ENCODE measurements around the gene TLR6.

TLR6 gene

DNA sequence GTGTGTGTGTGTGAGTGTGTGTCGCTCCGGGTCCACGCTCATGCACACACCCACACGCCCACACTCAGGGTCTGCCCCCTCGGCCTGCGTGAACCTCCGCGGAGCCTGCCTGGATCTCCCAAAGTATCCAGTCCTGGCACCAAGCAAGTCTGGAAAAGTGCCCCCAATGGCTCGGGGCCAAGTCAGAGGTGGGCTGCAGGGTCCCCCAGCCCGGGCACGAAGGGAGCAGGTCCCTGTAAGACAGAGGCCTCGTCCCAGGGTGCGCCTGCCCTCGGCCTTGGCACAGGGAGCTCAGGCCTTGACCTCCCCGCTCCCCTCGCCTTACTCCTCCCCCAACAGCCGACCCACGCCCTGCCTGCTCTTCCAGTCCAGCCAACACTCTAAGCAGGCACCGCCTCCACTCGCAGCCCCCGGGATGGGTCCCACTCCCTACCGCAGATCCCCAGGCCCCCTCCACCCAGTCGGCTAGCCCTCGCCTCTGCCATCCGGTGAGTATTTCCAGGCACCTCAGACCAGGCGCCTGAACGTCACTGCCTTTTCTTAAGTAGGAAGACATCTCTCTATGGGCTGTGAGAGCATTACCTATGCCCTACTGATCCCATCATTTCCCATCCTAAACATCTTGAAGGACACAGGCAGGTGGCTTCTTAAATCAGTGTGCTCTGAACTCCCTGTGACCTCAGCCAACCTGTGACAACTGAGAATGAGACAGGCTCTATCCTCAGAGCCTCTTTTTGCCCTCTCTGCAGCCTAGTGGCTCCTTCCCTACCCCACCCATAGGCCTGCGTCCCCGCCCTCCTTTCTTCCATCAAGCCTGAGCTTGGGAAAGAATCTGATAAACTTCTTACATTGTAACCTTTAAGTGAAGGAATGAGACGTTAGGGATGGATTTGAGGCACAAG is 11.7 kb upstream of the TLR6 start:
- no peak for DNase-seq (ENCODE audit: low read depth in 1 of 2, low spot score in 1 of 2)

DNA sequence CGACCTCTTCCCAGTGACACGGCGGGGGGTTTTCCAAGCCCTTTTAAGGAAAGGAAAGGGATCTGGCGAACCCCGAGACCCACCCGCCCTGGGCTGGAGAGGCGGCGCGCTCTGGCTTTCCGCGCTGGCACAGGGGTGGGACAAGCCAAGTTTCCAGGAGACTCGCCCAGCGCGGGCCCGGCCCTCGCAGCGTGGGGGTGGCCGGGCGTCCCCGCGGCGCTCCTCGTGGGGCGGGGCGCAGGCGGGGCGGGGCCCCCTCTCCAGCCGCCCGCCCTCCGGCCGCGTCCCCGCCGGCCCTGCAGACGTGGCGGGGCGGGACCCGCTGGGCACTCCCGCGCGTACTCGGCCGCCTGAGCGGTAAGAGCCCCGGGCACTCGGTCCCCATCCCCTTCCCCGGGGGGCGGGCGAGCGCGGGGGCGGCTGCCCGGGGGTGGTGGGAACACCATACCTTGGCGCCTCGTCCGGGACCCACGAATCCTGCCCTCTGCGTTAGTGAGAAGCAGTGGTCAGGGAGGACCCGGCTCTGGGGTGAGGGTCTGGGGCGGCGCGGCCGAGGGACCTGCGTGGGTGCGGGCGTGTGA is 11.0 kb upstream of the TLR6 start, which contains the start of gene FAM114A1:
Gene FAM114A1 (plus strand): TSS at position 329 of the 581 bp plus-strand sequence. CDS start 10,273 bp downstream, outside the sequence.
- DNase-seq (ENCODE audit: low read depth in 1 of 2, low spot score in 1 of 2), result no peak

DNA sequence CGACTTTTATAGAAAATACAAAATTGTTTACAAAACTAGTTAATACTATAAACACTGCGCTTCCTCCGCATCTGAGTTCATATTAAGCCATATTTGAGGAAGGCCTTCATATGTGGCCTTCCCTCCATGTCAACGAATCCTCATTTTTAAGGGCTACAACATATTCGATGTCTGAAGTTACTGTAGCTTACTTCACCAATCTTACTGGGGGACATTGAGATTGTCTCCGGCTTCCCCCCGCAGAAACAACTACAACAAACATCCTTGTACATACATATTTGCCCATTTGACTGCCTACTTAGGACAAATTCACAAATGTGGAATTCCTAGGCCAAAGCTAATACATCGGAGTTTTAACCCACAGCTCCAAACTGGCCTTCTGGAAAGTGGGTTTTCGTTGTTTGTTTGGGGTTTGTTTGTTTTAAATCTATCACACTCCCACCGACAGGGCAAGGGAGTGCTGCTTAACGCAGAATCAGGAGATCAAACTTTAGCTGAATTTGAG is 10.4 kb upstream of the TLR6 start:
- DNase-seq (ENCODE audit: low read depth in 1 of 2, low spot score in 1 of 2), result no peak

DNA sequence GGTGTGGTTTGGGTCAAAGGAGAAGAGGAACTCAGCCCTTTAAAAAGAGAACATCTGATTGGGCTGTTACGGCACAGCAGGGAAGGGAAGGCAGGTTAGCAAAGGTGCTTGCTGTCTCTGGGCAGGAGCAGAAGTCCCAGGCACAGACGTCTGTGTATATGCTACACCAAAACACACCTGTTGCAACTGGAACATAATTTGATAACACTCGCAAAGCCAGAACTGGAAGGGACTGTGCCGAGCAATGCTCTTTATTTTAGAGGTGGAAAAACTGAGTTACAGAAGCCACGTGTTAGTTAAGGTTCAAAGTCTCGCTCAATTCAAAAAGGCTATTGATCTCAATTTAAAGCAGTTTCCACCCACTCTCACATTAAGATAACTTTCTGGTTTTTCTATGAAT is 8.8 kb upstream of the TLR6 start:
- no peak for DNase-seq (ENCODE audit: low read depth in 1 of 2, low spot score in 1 of 2)

DNA sequence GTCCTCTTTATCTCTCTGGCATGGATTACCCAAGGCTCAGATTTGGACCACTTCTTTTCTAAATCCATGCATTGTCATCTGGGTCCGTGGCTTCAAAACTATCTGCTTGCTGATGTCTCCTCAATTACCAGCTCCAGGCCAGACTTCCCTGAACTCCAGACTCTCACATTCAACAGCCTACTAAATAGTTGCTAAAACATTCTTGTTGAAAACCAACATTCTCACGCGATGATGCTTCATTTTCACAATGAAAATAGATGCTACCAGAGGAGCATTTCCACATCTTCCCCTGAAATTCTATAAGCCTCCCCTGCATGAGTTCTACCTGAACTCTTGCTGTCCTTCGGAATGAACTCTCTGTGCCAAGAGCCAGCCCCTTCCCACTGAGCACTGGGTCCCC is 5.2 kb upstream of the TLR6 start:
- DNase-seq (ENCODE audit: low read depth in 1 of 2, low spot score in 1 of 2), result no peak

DNA sequence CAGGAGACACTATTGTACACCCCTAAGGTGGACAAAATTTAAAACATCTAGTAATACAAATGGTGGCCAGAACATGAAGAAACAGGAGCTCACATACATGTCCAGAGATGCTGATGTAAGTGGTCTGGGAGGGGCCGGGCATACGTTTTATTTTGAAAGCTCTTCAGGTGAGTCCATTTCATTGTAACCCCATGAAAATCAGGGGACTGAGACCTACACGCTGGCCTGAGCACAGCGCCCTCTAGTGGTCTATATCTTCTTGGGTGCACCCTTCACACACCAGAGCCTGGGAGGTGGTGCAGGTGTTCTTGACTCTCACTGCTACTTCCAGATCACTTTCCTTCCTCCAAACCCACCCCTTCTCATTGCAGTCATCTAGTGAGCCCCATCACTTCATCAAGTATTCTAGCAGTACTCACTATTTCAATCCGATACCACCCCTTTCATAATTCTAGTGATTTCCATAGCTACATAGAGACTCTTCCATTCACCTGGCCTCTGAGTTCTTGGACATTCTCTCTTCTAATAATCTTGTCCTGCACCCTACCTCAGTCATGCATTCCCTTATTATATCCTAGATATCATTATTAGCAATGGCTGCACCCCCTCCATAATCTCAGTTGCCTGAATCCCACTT is 4.3 kb upstream of the TLR6 start:
- DNase-seq (ENCODE audit: low read depth in 1 of 2, low spot score in 1 of 2), result peak; percentile 21 to 34

DNA sequence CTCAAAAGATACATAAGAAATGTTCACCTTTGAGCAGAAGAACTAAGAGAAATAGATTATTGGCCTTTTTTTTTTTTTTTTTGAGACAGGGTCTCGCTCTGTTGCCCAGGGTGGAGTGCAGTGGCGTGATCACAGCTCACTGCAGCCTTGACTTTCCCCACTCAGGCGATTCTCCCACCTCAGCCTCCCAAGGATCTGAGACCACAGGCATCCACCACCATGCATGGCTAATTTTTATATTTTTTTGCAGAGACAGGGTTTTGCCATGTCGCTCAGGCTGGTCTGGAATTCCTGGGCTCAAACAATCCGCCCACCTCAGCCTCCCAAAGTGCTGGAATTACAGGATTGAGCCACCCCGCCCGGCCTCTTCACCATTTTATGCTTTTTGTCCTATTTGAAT is 2.9 kb upstream of the TLR6 start:
- no peak for DNase-seq (ENCODE audit: low read depth in 1 of 2, low spot score in 1 of 2)

DNA sequence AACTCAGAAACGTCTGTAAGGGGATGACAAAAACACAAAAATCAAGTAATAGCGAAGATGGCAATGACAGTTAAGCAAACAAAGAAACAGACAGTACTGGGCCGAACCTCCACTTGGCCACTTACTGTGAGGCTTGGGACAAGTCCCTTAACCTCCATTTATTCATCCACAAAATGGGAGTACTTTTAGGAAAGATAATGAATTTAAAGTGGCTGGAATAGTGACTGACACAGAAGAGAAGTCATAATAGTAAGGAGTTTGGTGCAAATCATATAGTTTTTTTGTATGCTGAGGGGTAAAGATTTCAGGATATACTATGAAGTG is 1.4 kb upstream of the TLR6 start:
- DNase-seq (ENCODE audit: low read depth in 1 of 2, low spot score in 1 of 2), result no peak

DNA sequence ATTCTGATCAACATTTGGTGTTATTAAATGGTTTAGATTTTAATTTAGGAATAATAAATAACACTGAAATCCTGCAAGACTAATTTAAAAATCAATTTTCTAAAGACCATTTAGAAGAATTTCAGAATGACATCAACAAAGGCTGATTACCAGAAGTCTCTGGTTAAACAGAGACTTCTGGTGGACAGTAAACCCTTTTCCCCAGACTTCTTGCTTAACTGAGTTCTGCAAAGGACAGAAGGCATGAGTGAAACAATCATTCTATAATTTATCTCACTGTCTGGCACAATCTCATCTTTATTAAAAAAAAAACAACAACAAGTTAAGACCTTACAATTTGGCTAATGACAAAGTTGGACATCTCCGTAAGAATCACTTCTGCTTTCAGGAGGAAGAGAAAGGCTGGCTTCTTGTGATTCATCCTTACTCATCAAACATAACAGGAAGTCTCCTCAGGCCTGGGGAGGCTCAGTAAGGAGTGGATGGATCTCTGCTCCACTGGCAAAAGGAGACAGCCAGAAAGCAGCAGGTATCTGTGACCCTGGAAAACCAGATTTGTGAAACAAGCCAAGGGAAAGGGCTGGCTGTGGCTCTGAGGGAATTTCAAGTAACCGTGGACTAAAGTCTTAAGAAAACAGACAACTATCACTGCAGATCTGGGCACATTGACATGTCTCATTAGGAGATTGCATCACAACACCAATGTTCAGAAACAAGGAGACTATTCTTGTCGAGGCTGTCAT is 908 bp upstream of the TLR6 start:
- no peak for DNase-seq (ENCODE audit: low read depth in 1 of 2, low spot score in 1 of 2)

DNA sequence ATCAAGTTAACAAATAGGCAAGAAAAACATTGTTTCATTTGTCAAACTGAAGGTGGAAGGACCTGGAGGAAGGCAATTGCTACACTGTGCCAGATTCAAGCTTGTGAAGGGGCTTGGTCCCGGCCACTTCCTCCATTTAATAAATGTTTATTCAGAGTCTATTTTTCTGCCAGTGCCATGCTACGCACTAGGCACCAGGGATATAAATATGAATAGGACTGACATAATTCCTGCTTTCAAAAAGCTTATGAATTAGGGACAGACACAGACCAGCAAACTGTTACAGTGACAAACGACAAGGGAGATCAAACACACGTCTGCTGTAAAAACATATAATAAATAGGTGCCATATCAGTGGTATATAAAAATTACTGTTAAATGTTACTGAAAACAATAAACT is 571 bp downstream of the TLR6 start:
- DNase-seq (ENCODE audit: low read depth in 1 of 2, low spot score in 1 of 2), result no peak

DNA sequence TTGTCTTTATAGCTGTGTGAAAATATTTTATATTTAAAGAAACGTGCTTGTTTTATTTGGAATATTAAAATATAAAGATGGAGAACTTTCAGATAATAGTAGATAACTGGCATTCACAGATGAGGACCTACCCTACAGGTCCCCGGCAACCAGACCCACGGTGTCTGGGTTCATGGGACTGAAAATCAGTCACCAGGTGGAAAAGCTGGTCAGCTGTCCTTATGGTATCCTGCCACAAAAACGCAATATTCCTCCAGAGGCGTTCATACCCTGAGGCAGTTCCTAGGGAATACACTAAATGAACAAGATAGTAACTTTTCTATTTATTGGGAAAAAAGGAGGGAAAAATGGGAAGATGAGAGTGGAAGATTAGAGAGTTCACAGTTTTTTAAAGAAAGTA is 1.2 kb downstream of the TLR6 start:
- DNase-seq (ENCODE audit: low read depth in 1 of 2, low spot score in 1 of 2), result no peak

DNA sequence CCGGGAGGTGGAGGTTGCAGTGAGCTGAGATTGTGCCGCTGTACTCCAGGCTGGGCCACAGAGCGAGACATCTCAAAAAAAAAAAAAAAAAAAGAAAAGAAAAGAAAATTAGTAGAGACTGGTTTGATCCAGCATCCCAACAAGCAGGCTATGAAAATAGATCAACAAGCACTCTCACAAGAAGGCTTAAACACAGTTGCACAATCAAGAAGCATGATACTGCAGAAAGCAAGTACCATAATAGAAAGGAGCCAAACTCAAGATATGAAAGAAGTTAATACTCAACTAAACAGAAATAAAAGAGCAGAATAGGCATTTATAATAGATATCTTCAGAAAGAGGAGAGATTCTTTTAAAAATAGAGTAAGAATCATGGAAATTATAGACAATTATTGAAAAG is 10.6 kb downstream of the TLR6 start:
- DNase-seq (ENCODE audit: low read depth in 1 of 2, low spot score in 1 of 2), result no peak

DNA sequence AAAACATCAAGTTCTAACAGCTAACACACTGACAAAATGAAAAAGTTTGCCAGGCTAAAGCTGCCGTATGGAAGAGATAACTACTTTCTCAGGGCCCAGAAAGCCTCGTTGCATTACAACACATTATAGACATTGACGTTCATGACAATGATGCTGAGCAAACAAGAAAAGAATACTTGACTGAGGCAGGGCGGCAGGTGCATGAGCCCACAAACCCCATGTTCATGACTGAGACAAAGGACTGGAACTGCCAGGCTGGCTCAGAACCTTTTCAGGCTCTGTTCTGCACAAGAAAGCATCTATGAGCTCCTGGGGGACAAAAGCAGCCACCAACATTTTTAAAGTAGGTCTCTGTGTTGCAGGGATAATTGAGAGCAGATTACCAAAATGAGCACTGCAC is 13.6 kb downstream of the TLR6 start:
- no peak for DNase-seq (ENCODE audit: low read depth in 1 of 2, low spot score in 1 of 2)

DNA sequence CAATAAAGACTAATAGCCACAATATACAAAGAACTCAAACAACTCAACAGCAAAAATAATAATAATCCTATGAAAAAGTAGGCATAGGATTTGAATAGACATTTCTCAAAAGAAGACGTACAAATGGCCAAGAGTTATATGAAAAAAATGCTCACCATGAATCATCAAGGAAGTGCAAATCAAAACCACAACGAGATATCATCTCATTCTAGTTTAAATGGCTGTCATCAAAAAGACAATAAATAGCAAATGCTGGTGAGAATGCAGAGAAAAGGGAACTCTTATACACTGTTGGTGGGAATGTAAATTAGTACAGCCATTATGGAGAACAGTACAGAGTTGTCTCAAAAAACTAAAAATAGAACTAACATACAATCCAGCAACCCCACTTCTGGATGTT is 18.8 kb downstream of the TLR6 start:
- no peak for DNase-seq (ENCODE audit: low read depth in 1 of 2, low spot score in 1 of 2)

DNA sequence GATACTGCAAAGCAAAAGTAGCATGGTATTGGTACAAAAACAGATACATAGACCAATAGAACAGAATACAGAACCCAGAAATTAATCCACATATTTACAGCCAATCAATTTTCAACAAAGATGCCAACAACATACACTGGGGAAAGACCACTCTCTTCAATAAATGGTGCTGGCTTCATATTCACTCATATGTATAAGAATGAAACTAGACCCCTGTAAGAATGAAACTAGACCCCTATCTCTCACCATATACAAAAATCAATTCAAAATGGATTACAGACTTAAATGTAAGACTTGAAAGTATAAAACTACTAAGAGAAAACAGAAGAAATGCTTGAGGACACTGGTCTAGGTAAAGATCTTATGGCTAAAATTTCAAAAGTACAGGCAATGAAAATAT is 19.3 kb downstream of the TLR6 start:
- DNase-seq (ENCODE audit: low read depth in 1 of 2, low spot score in 1 of 2), result no peak

DNA sequence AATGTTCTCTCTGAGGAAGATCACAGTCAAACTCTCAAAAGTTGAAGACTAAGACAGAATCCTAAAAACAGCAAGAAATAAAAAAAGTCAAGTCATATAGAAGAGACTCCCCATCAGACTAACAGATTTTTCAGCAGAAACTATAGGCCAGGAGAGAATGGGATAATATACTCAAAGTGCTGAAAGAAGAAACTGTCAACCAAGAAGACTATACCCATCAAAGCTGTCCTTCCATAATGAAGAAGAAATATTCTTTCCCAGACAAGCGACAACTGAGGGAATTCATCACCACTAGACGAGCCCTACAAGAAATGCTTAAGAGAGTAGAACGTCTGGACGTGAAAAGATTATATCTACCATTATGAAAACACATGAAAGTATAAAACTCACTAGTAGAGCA is 22.0 kb downstream of the TLR6 start:
- DNase-seq (ENCODE audit: low read depth in 1 of 2, low spot score in 1 of 2), result no peak

DNA sequence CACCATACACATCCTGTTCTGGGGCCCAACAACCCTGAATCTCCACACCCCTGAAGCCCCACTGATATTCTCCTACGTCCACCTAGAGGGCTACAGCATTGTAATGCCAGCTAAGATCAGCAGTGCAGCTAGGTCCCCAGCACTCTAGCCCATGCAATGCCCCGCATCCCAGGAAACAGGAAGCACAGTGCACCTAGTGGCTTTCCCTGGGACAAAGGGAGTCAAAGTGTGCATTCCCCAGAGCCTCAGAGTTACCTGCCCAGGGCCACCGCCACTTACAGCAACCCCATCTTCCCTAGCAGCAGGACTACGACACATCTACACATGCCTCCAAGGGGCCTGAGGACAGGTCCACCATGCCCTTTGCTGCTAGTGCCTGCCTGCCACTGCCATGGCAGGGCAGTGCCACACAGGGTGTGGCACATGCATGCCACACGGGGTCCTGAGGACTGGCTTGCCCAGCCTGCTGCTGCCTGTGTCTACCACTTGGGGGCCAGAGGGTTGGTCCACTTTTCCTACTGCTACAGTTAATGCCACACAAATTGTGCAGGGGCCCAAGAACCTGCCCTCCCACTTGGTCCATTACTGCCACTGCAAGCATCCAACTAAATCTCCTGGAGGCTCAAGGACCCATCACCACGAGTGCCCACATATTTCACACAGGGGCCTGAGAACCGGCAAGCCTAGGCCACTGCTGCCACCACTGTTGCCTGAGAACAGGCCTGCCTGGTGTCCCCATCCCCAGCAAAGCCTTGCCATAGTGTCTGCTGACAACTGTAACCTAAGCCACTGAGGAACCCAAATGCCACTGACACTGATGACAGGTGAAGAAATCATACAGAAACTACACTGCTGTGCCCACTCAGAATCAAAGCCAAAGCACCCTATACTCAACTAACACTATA is 23.7 kb downstream of the TLR6 start:
- DNase-seq (ENCODE audit: low read depth in 1 of 2, low spot score in 1 of 2), result no peak

DNA sequence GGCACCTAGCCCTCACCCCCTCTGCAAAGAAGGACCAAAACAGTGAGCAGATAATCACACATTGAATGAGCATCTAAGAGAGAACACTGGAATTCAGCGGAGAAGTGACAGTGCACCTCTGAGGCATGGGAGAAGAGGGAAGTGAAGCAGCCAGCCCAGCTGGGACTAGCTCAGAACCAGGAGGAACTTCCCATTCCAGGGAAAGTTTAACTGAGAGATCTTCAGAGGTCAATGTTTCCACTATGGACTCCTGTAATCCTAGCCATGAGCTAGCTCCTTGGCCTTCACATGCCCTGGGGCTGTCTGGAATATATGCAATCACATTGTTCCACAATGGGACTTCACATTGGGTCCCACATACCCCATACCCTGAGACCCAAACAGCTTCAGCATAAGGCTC is 24.4 kb downstream of the TLR6 start:
- no peak for DNase-seq (ENCODE audit: low read depth in 1 of 2, low spot score in 1 of 2)

DNA sequence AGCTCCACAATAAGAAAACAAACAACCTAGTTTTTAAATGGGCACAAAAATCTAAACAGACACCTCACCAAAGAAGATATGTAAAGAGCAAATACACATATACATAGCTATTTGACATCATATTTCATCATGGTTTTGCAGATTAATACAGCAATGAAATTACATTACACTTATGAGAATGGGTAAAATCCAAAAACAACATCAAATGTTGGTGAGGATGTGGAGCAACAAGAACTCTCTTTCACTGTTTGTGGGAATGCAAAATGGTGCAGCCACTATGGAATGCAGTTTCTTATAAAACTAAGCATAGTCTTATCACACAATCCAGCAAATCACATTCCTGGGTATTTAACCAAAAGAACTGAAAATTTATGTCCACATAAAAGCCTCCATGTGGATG is 25.0 kb downstream of the TLR6 start:
- DNase-seq (ENCODE audit: low read depth in 1 of 2, low spot score in 1 of 2), result no peak

DNA sequence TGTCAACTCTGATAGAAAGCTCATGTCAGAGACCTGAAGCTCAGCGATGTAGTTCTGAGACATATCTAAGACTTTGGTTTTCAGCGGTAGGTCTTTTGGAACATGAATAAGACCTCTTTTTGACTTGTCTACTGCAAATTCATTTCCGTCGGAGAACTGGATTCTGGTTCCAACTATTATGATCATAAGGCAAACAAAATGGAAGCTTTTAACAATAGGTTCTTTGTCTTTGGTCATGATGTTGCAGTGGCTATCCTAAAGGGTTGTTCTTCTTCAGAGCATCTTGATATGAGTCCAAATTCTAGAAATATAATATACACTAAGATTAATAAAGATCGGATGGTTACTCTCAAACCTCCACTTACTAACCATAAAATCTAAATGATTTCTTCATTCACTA is 27.4 kb downstream of the TLR6 start:
- DNase-seq (ENCODE audit: low read depth in 1 of 2, low spot score in 1 of 2), result no peak

DNA sequence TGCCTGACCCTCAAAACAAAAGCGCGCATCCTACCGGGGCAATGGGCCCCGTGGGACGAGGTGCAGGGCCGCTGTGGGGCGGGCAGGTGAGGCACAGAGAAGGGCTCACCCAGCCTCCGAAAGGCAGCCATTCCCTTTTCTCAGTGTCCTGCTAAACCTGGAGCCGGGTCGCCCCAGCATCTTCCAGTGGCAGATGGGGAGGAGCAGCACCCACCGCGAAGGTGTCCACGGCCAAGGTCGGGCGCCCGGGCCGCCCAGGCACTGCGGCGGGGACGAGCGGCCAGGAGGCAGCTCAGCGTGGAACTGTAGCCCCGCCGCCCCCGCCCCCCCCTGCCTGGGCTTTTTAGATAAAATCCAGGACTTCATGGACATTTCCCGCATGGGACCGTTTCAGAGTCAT is 32.9 kb downstream of the TLR6 start:
- no peak for DNase-seq (ENCODE audit: low read depth in 1 of 2, low spot score in 1 of 2)

Measured in stimulated activated CD4-positive, alpha-beta T cell treated with anti-CD3 and anti-CD28 coated beads, Interleukin-15, amount 100 ng/mL, for 1 hour (primary cell).